H1 (cell line): ENCODE results near the gene DOCK11. TPM values are rescaled to one million over a fixed set of nuclear protein-coding genes. Genes with fewer than 3 reads are reported as not detected.

Source experiments
- KDM4A ChIP-seq: IDR thresholded peaks from one replicate; pipeline ENCODE4 v1.7.1; 2012; ENCODE audit warnings: low read depth, mild to moderate bottlenecking, moderate library complexity, low read length, inconsistent platforms; ENCODE audit not compliant: severe bottlenecking
- polyA plus RNA-seq, 7 experiments: library from polyadenylated mRNA; depleted of rRNA in 3 of 7; stranded (reverse) in 5 of 7; unstranded in 2 of 7; fragments of >200 nt in 5 of 7; fragments of 200-250 nt in 2 of 7; gene quantifications; 1 replicate in 5 of 7; 2 replicates in 1 of 7; 4 replicates in 1 of 7; pipeline versions ENCODE4 v1.2.1 to v1.2.3, GENCODE V29; 2011 to 2013; ENCODE audit warnings: missing spikeins in 2 of 7, mixed read lengths in 2 of 7
- total RNA-seq: library from RNA; stranded (reverse); fragmentation: NEBNext Ultra II Directional; extraction: Animal tissue kit (Norgen Biotek cat#: 25700); gene quantifications from 2 replicates; pipeline ENCODE4 v1.2.1, GENCODE V29; 2021

Gene DOCK11
- total and polyA plus RNA-seq, 2 of the 8 experiments (the other 6 are each of a cell fraction or from before 2014, with no cell fraction given) = 4.9 to 12.0 TPM

DNA sequence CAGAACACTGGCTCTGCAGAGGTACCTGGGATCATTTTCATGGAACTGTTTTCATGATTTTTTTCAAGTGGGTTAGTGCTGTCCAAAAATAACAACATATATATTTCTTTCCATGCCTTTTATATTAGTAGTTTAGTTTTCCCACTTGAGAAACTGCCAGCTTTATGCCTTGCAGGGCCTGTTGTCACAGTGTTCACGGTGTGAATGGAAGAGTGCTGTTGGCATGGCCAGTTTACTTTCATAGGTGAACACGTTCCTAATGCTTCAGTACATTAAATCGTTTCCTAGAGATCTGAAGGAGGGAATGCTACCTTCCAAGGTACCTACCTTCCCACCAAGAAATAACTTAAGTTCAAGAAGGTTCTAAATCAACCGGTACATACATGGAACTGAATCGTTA, 12.6 kb downstream of the DOCK11 start (continued):
- TF ChIP-seq KDM4A = no peak
- TF ChIP-seq, all 59 proteins: peak for 0
